ENCODE results near the gene FCMR.

DNA sequence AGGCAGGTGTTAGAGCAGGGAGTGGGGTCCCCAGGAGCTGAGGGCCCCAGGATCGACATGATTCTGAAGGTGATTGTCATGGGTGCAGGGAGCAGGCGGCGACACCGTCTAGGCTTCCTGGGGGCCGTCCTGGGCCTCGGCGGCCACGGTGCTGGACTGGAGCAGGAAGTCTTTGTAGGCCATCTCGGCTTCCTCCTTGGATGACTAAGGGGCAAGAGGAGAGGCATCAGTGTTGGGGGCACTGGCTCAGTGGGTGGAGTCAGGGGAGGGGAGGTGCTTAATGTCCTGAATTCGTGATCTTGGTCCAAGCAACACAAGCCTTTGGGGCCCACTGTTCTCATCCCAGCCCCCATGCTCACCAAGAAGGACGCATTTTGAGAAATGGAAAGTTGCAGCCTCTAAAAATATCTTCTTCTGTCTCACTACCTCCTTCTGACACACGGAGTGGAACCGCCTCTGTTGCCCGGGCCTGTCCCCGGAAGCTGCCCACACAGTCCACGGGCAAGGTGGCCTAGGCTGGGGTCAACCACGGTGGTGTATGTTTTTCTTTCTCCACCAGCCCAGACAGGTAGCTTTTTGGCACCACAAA lies 8.6 kb upstream of the FCMR start:
- TF ChIP-seq ZNF354B (CRISPR knock-in tag; IDR thresholded peaks at IDR 0.05) (no peak), SIX5 (IDR thresholded peaks at IDR 0.05; ENCODE audit: borderline replicate concordance in 1 of 2, insufficient read depth in 1 of 2, low read depth in 1 of 2, low read length in 2 of 2) (no peak)
- TF ChIP-seq, protein P1, sequence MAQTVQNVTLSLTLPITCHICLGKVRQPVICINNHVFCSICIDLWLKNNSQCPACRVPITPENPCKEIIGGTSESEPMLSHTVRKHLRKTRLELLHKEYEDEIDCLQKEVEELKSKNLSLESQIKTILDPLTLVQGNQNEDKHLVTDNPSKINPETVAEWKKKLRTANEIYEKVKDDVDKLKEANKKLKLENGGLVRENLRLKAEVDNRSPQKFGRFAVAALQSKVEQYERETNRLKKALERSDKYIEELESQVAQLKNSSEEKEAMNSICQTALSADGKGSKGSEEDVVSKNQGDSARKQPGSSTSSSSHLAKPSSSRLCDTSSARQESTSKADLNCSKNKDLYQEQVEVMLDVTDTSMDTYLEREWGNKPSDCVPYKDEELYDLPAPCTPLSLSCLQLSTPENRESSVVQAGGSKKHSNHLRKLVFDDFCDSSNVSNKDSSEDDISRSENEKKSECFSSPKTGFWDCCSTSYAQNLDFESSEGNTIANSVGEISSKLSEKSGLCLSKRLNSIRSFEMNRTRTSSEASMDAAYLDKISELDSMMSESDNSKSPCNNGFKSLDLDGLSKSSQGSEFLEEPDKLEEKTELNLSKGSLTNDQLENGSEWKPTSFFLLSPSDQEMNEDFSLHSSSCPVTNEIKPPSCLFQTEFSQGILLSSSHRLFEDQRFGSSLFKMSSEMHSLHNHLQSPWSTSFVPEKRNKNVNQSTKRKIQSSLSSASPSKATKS (CRISPR knock-in tag; IDR thresholded peaks at IDR 0.05) = no peak

Measured in K562 (cell line).